ENCODE measurements around the gene TP53. TPM values are rescaled to one million over a fixed set of nuclear protein-coding genes. Genes with fewer than 3 reads are reported as not detected.

Gene TP53
- total and polyA plus RNA-seq, 10 of the 15 experiments (the other 5 are each of a cell fraction or from before 2014, with no cell fraction given), result 35.6 to 162 (median 75.9) TPM

DNA sequence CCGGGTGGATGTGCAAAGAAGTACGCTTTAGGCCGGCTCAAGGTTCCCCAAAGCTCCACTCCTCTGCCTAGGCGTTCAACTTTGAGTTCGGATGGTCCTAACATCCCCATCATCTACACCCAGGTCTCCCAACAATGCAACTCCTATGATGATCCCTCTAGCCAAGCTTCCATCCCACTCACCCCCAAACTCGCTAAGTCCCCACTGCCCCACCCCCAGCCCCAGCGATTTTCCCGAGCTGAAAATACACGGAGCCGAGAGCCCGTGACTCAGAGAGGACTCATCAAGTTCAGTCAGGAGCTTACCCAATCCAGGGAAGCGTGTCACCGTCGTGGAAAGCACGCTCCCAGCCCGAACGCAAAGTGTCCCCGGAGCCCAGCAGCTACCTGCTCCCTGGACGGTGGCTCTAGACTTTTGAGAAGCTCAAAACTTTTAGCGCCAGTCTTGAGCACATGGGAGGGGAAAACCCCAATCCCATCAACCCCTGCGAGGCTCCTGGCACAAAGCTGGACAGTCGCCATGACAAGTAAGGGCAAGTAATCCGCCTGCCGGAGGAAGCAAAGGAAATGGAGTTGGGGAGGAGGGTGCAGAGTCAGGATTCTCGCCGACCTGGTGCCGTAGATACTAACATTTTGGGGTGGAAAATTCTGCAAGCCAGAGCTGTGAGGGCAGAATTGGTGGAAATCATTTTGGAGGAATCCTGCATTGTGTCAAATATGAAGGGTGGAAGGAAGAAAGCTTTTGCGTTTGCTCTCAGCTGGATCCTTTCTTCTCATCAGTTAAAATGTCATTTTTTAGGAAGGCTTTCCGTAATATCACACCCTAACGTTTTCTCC lies at the start of gene TP53 (continued):
- TF ChIP-seq, protein P1, sequence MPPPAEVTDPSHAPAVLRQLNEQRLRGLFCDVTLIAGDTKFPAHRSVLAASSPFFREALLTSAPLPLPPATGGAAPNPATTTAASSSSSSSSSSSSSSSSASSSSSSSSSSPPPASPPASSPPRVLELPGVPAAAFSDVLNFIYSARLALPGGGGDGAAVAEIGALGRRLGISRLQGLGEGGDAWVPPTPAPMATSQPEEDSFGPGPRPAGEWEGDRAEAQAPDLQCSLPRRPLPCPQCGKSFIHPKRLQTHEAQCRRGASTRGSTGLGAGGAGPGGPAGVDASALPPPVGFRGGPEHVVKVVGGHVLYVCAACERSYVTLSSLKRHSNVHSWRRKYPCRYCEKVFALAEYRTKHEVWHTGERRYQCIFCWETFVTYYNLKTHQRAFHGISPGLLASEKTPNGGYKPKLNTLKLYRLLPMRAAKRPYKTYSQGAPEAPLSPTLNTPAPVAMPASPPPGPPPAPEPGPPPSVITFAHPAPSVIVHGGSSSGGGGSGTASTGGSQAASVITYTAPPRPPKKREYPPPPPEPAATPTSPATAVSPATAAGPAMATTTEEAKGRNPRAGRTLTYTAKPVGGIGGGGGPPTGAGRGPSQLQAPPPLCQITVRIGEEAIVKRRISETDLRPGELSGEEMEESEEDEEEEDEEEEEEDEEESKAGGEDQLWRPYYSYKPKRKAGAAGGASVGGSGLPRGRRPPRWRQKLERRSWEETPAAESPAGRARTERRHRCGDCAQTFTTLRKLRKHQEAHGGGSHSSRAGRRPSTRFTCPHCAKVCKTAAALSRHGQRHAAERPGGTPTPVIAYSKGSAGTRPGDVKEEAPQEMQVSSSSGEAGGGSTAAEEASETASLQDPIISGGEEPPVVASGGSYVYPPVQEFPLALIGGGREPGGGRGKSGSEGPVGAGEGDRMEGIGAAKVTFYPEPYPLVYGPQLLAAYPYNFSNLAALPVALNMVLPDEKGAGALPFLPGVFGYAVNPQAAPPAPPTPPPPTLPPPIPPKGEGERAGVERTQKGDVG (CRISPR knock-in tag; IDR thresholded peaks at IDR 0.05), result no peak
- TF ChIP-seq CREM (IDR thresholded peaks at IDR 0.05; ENCODE audit: low read depth) (peak; percentile 62), ETV6 (conservative IDR thresholded peaks at IDR 0.05 in 1 of 2, IDR thresholded peaks at IDR 0.05 in 1 of 2; ENCODE audit: borderline replicate concordance in 1 of 2, low read depth in 1 of 2) (no peak), HCFC1 (IDR thresholded peaks at IDR 0.05; ENCODE audit: low read length) (peak; percentile 88), EP300 (IDR thresholded peaks at IDR 0.05; ENCODE audit: borderline replicate concordance in 1 of 2, control insufficient read depth in 1 of 2, low read depth in 2 of 2, low read length in 2 of 2) (no peak), SUPT20H (IDR thresholded peaks at IDR 0.05; ENCODE audit: borderline replicate concordance, control insufficient read depth, low read depth, low read length) (no peak), SMC3 (IDR thresholded peaks at IDR 0.05; ENCODE audit: borderline replicate concordance, low read length) (no peak), NFYB (IDR thresholded peaks at IDR 0.05; ENCODE audit: insufficient read depth, low read depth, low read length) (no peak), TCF12 (IDR thresholded peaks at IDR 0.05; ENCODE audit: low read depth, low read length) (peak; percentile 70), SREBF1 (IDR thresholded peaks at IDR 0.05; ENCODE audit: low read length) (no peak)
- TF ChIP-seq, protein P2, sequence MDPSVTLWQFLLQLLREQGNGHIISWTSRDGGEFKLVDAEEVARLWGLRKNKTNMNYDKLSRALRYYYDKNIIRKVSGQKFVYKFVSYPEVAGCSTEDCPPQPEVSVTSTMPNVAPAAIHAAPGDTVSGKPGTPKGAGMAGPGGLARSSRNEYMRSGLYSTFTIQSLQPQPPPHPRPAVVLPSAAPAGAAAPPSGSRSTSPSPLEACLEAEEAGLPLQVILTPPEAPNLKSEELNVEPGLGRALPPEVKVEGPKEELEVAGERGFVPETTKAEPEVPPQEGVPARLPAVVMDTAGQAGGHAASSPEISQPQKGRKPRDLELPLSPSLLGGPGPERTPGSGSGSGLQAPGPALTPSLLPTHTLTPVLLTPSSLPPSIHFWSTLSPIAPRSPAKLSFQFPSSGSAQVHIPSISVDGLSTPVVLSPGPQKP (IDR thresholded peaks at IDR 0.05; ENCODE audit: low read depth, low read length), result no peak
- TF ChIP-seq, protein P3, sequence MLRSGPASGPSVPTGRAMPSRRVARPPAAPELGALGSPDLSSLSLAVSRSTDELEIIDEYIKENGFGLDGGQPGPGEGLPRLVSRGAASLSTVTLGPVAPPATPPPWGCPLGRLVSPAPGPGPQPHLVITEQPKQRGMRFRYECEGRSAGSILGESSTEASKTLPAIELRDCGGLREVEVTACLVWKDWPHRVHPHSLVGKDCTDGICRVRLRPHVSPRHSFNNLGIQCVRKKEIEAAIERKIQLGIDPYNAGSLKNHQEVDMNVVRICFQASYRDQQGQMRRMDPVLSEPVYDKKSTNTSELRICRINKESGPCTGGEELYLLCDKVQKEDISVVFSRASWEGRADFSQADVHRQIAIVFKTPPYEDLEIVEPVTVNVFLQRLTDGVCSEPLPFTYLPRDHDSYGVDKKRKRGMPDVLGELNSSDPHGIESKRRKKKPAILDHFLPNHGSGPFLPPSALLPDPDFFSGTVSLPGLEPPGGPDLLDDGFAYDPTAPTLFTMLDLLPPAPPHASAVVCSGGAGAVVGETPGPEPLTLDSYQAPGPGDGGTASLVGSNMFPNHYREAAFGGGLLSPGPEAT (IDR thresholded peaks at IDR 0.05; ENCODE audit: low read depth), result peak; percentile 81
- TF ChIP-seq, protein P4, sequence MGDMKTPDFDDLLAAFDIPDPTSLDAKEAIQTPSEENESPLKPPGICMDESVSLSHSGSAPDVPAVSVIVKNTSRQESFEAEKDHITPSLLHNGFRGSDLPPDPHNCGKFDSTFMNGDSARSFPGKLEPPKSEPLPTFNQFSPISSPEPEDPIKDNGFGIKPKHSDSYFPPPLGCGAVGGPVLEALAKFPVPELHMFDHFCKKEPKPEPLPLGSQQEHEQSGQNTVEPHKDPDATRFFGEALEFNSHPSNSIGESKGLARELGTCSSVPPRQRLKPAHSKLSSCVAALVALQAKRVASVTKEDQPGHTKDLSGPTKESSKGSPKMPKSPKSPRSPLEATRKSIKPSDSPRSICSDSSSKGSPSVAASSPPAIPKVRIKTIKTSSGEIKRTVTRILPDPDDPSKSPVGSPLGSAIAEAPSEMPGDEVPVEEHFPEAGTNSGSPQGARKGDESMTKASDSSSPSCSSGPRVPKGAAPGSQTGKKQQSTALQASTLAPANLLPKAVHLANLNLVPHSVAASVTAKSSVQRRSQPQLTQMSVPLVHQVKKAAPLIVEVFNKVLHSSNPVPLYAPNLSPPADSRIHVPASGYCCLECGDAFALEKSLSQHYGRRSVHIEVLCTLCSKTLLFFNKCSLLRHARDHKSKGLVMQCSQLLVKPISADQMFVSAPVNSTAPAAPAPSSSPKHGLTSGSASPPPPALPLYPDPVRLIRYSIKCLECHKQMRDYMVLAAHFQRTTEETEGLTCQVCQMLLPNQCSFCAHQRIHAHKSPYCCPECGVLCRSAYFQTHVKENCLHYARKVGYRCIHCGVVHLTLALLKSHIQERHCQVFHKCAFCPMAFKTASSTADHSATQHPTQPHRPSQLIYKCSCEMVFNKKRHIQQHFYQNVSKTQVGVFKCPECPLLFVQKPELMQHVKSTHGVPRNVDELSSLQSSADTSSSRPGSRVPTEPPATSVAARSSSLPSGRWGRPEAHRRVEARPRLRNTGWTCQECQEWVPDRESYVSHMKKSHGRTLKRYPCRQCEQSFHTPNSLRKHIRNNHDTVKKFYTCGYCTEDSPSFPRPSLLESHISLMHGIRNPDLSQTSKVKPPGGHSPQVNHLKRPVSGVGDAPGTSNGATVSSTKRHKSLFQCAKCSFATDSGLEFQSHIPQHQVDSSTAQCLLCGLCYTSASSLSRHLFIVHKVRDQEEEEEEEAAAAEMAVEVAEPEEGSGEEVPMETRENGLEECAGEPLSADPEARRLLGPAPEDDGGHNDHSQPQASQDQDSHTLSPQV (IDR thresholded peaks at IDR 0.05), result no peak
- TF ChIP-seq, protein P5, sequence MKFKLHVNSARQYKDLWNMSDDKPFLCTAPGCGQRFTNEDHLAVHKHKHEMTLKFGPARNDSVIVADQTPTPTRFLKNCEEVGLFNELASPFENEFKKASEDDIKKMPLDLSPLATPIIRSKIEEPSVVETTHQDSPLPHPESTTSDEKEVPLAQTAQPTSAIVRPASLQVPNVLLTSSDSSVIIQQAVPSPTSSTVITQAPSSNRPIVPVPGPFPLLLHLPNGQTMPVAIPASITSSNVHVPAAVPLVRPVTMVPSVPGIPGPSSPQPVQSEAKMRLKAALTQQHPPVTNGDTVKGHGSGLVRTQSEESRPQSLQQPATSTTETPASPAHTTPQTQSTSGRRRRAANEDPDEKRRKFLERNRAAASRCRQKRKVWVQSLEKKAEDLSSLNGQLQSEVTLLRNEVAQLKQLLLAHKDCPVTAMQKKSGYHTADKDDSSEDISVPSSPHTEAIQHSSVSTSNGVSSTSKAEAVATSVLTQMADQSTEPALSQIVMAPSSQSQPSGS (IDR thresholded peaks at IDR 0.05; ENCODE audit: low read length), result no peak

Measured in GM12878 (cell line).